Sigmoid colon (tissue), 7 donors: ENCODE measurements around the gene OR5B3. TPM values are rescaled to one million over a fixed set of nuclear protein-coding genes. Genes with fewer than 3 reads are reported as not detected.
"Not testable (repeated sequence)": the region's sequence is repeated elsewhere in the genome, so short reads cannot be mapped to it uniquely, and the experiment has no call there.

Experiments used
- DNase-seq: peaks from one replicate; pipeline ENCODE4 v3.0.0-alpha.2; 2019
- H3K27ac ChIP-seq, 4 donors: fragments of 200-600 bp; sonication (generic); one replicate each; pipeline ENCODE4 v1.5.1; 2016 to 2019; ENCODE audit warnings: mild to moderate bottlenecking in 1 of 4
- H3K27me3 ChIP-seq, 3 donors: fragments of 200-600 bp; sonication (generic); one replicate each; pipeline ENCODE4 v1.5.1; 2019; ENCODE audit warnings: mild to moderate bottlenecking in 1 of 3
- H3K36me3 ChIP-seq, 4 donors: fragments of 200-600 bp; sonication (generic); one replicate each; pipeline ENCODE4 v1.5.1; 2016 to 2019
- H3K4me1 ChIP-seq, 4 donors: fragments of 200-600 bp; sonication (generic); one replicate each; pipeline ENCODE4 v1.5.1; 2017 to 2019
- H3K4me3 ChIP-seq, 4 donors: fragments of 200-600 bp; sonication (generic); one replicate each; pipeline ENCODE4 v1.5.1; 2017 to 2019; ENCODE audit warnings: mild to moderate bottlenecking in 2 of 4, moderate library complexity in 1 of 4
- H3K9me3 ChIP-seq, 4 donors: fragments of 200-600 bp in 3 of 4; sonication (generic) in 3 of 4; one replicate each; pipeline versions ENCODE4 v1.5.1 to v1.6.1; 2013 to 2019
- EP300 ChIP-seq, 4 donors: sonication (generic); formaldehyde crosslinking; IDR thresholded peaks; one replicate each; pipeline ENCODE4 v1.6.1; 2017; ENCODE audit warnings: antibody characterized with exemption in 4 of 4
- POLR2A ChIP-seq, 2 donors: fragments of 450-650 bp; IDR thresholded peaks; one replicate each; pipeline ENCODE4 v1.6.1; 2016; ENCODE audit warnings: antibody characterized with exemption in 2 of 2, mild to moderate bottlenecking in 2 of 2, moderate library complexity in 2 of 2
- POLR2AphosphoS5 ChIP-seq, 4 donors: sonication (generic); formaldehyde crosslinking; IDR thresholded peaks; one replicate each; pipeline ENCODE4 v1.6.1; 2017; ENCODE audit warnings: antibody characterized with exemption in 4 of 4
- WGBS, 2 donors: extraction: QIAGEN DNeasy Blood & Tissue Kit; methylation state at CpG; one replicate each; pipeline ENCODE4 v1.1.7; 2013; 5-methylcytosine and 5-hydroxymethylcytosine counted together
- intact Hi-C: fragments of 100-400 bp; cut with DNase I; formaldehyde crosslinking; loops from one replicate; pipeline ENCODE4 v1.15.1; 2023
- polyA plus RNA-seq, 3 donors: library from polyadenylated mRNA; stranded (reverse); fragments of 200-250 nt; gene quantifications; one replicate each; pipeline ENCODE4 v1.2.3, GENCODE V29; 2013
- total RNA-seq, 4 donors: library from RNA; depleted of rRNA; stranded (reverse); fragments of >200 nt; gene quantifications; one replicate each; pipeline ENCODE4 v1.1.0, GENCODE V29; 2016
- TF ChIP-seq, protein P1 (sequence below), 4 experiments: fragments of 450-650 bp in 3 of 4; fragments of 200-600 bp in 1 of 4; IDR thresholded peaks; one replicate each; pipeline ENCODE4 v1.5.1; 2016 to 2019; ENCODE audit warnings: antibody characterized with exemption in 4 of 4, mild to moderate bottlenecking in 3 of 4, moderate library complexity in 2 of 4
- donor health status: healthy with polysubstance abuse.
- donor health status: Bipolar disorder and iron deficiency.
- donor health status: healthy.

OR5B3 gene
- total and polyA plus RNA-seq, 7 donors: not detected

DNA sequence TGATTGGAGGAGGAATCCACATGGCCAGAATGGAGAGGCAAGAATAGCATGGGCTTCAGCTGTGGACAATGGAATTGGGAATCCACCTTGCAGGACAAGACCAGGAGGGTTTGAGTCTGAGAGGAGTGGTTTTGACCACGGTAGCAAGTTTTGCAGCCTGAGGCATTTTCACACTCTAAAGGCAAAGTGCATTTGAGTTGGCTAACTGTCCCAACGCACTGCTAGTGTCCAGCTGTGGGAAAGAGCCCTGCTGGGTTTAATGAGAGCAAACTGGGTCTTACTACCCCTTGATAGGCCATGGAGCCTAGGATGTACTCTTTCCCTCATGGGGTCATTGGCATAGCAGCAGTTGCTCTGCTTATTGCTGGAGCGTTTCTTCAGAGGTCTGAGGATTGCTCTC is 21.3 kb upstream of the OR5B3 start, which contains the start of gene OR5B2:
TSS of gene OR5B2 (minus strand) at position 101 of the 400 bp plus-strand sequence. CDS start 4,860 bp downstream, outside the sequence.
- intact Hi-C loops: no loop called here

DNA sequence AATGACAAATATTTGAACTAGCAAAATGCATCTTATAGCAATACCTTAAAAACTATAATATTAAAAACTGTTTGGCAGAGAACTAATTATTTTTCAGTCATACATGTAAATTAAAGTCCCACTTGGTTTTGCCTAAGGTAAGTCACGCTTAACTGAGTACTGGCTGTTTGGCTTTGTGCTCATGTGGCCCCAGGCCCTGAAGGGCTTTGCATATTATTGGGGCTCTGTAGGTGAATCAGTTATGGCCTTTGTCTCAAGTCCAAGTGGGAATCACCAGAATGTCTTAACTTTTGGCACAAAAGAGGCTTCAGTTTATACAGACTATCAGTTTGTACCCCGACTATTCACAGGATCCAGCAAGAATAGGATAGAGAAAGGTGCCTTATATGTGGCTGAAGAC is 7.1 kb downstream of the OR5B3 start:
- H3K27me3 ChIP-seq, H3K4me1 ChIP-seq, intact Hi-C loops, DNase-seq, H3K27ac ChIP-seq, H3K36me3 ChIP-seq, H3K4me3 ChIP-seq, H3K9me3 ChIP-seq: not testable (repeated sequence)
- 88 to 100% methylated on average over 1 of the region's 2 CpGs for WGBS, 2 donors

More for the DNA sequence above, 21.3 kb upstream of the OR5B3 start, which contains the start of gene OR5B2:
- Histone ChIP-seq H3K27ac (no peak within 1 kb of the TSS), H3K27me3 (no peaks in the 10 kb centered on the region), H3K9me3 (no peaks in the 10 kb centered on the region), H3K36me3 (no peaks in the 10 kb centered on the region), H3K4me1 (no peaks in the 10 kb centered on the region), H3K4me3 (no peak within 1 kb of the TSS)
- 71 to 73% methylated on average over 3 of the region's 3 CpGs for WGBS, 2 donors
- no peak for DNase-seq
- TF ChIP-seq, protein P1, sequence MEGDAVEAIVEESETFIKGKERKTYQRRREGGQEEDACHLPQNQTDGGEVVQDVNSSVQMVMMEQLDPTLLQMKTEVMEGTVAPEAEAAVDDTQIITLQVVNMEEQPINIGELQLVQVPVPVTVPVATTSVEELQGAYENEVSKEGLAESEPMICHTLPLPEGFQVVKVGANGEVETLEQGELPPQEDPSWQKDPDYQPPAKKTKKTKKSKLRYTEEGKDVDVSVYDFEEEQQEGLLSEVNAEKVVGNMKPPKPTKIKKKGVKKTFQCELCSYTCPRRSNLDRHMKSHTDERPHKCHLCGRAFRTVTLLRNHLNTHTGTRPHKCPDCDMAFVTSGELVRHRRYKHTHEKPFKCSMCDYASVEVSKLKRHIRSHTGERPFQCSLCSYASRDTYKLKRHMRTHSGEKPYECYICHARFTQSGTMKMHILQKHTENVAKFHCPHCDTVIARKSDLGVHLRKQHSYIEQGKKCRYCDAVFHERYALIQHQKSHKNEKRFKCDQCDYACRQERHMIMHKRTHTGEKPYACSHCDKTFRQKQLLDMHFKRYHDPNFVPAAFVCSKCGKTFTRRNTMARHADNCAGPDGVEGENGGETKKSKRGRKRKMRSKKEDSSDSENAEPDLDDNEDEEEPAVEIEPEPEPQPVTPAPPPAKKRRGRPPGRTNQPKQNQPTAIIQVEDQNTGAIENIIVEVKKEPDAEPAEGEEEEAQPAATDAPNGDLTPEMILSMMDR (IDR thresholded peaks at IDR 0.05): no peak
- TF ChIP-seq EP300 (IDR thresholded peaks at IDR 0.05) (no peak), POLR2AphosphoS5 (IDR thresholded peaks at IDR 0.05) (no peak), POLR2A (IDR thresholded peaks at IDR 0.05) (no peak)

DNA sequence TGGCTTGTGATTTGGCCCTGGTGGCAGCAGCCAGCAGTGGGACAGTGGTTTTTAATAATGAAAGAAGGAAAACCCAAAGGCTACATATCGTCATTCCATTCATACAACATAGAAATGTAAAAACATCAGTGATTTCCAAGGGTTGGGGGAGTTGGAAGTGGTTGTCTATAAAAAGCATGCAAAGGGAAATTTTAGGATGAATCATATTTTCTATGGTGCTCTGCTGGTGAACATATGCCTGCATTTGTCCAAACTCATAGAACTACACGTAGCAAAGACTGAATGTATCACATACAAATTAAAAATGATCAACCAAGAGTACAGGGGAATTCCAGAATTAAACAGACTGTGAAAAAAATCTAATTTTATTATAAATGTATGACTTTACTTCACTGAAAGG is 11.1 kb downstream of the OR5B3 start:
- Histone ChIP-seq H3K9me3 (peaks cover 0 to 5% (median 0%) of the 10 kb centered on the region in 4 donors), H3K4me1 (no peaks in the 10 kb centered on the region), H3K27ac (no peak overlapping the region), H3K4me3 (no peak overlapping the region), H3K27me3 (no peaks in the 10 kb centered on the region), H3K36me3 (no peaks in the 10 kb centered on the region)
- DNase-seq: no peak
- TF ChIP-seq POLR2AphosphoS5 (IDR thresholded peaks at IDR 0.05): no peak
- TF ChIP-seq EP300 (IDR thresholded peaks at IDR 0.05): no peak
- TF ChIP-seq, protein P1 (IDR thresholded peaks at IDR 0.05): no peak
- TF ChIP-seq POLR2A (IDR thresholded peaks at IDR 0.05): no peak
- WGBS, 2 donors: 82 to 86% methylated on average over 2 of the region's 2 CpGs
- intact Hi-C loops: no loop called here

DNA sequence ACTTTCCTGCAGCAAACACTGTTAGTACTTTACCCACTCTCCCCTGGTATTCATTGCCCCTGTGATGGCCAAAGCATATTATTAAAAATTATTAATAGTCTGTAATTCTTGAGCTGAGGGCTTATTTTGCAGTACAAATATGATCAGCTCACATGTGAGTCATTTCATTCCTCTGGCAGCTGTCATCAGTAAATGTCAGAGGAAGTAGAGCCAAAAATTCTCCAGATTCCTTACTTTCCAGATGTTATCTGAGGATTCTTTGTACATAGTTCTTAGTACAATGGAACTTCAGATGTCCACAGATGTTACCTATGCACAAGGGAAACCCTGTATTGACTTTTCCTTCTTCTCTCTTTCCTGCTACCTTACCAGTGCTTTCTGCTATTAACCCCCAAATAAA is 12.5 kb downstream of the OR5B3 start:
- H3K27me3 ChIP-seq: no peaks in the 10 kb centered on the region
- H3K27ac ChIP-seq: no peak overlapping the region
- peaks cover 0 to 5% (median 0%) of the 10 kb centered on the region in 4 donors for H3K9me3 ChIP-seq
- TF ChIP-seq EP300 (IDR thresholded peaks at IDR 0.05) (no peak), POLR2AphosphoS5 (IDR thresholded peaks at IDR 0.05) (no peak), POLR2A (IDR thresholded peaks at IDR 0.05) (no peak)
- TF ChIP-seq, protein P1 (IDR thresholded peaks at IDR 0.05): no peak
- intact Hi-C loops: no loop called here
- DNase-seq: no peak
- H3K4me3 ChIP-seq: no peak overlapping the region
- H3K36me3 ChIP-seq: no peaks in the 10 kb centered on the region
- H3K4me1 ChIP-seq: no peaks in the 10 kb centered on the region

DNA sequence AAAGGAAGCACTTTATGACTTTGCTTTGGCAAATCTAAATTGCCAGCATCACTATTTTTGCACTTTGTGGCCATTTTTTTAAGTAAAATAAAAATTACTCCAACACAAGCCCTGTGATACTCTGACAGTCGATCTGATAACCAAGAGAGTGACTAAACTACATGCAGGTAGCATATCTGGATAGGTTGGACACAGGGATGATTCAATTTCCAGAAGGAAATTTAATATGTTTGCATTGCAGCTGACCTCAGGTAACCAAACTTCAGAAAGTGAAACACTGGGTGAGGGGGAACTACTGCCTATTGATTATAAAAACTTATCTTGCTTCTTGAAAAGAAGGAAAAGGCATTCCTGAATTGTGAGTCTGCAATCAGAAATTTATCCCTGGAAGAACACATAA is 13.9 kb downstream of the OR5B3 start:
- no peaks in the 10 kb centered on the region for H3K36me3 ChIP-seq
- 17 to 48% methylated on average over 1 of the region's 1 CpG for WGBS, 2 donors
- DNase-seq: no peak
- H3K27me3 ChIP-seq: no peaks in the 10 kb centered on the region
- H3K27ac ChIP-seq: no peak overlapping the region
- no peaks in the 10 kb centered on the region for H3K4me1 ChIP-seq
- intact Hi-C loops: no loop called here
- H3K4me3 ChIP-seq: no peak overlapping the region
- TF ChIP-seq POLR2AphosphoS5 (IDR thresholded peaks at IDR 0.05) (no peak), EP300 (IDR thresholded peaks at IDR 0.05) (no peak), POLR2A (IDR thresholded peaks at IDR 0.05) (no peak)
- TF ChIP-seq, protein P1 (IDR thresholded peaks at IDR 0.05): no peak
- H3K9me3 ChIP-seq: peaks cover 0 to 5% (median 0%) of the 10 kb centered on the region in 4 donors
